ENCODE results near the gene PTPRU.

The PTPRU gene

GRCh38 chr1:29329022-29329775 is 92.9 kb downstream of the PTPRU start:
- Histone ChIP-seq H3K27ac (ENCODE audit: low read length) (no peak overlapping the region), H3K4me2 (ENCODE audit: low read depth, low read length) (no peak overlapping the region), H2AFZ (ENCODE audit: low read length) (no peak overlapping the region), H3K79me2 (ENCODE audit: low read length) (no peaks in the 10 kb centered on the region), H3K27me3 (replicated peaks; ENCODE audit: insufficient read depth, low read length) (peaks cover 74% of the 10 kb centered on the region), H3K9me2 (replicated peaks; ENCODE audit: insufficient read depth, low read length) (no peaks in the 10 kb centered on the region), H3K36me3 (replicated peaks; ENCODE audit: insufficient read depth, low read length) (no peaks in the 10 kb centered on the region), H3K9me3 (replicated peaks; ENCODE audit: insufficient read depth, low read length) (no peaks in the 10 kb centered on the region), H4K20me1 (ENCODE audit: insufficient read depth, low read length) (no peaks in the 10 kb centered on the region), H3K4me3 (ENCODE audit: low read length) (no peak overlapping the region), H3K4me1 (ENCODE audit: low read length) (no peaks in the 10 kb centered on the region), H3K9ac (ENCODE audit: low read length) (no peak overlapping the region), H3F3A (ENCODE audit: insufficient read depth, low read length) (no peaks in the 10 kb centered on the region)
- no peak for DNase-seq
- TF ChIP-seq EZH2 (optimal IDR thresholded peaks at IDR 0.05; ENCODE audit: low read depth, low read length) (no peak), EZH2phosphoT487 (IDR thresholded peaks at IDR 0.05; ENCODE audit: low read length) (no peak)
- TF ChIP-seq, protein P1, sequence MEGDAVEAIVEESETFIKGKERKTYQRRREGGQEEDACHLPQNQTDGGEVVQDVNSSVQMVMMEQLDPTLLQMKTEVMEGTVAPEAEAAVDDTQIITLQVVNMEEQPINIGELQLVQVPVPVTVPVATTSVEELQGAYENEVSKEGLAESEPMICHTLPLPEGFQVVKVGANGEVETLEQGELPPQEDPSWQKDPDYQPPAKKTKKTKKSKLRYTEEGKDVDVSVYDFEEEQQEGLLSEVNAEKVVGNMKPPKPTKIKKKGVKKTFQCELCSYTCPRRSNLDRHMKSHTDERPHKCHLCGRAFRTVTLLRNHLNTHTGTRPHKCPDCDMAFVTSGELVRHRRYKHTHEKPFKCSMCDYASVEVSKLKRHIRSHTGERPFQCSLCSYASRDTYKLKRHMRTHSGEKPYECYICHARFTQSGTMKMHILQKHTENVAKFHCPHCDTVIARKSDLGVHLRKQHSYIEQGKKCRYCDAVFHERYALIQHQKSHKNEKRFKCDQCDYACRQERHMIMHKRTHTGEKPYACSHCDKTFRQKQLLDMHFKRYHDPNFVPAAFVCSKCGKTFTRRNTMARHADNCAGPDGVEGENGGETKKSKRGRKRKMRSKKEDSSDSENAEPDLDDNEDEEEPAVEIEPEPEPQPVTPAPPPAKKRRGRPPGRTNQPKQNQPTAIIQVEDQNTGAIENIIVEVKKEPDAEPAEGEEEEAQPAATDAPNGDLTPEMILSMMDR (IDR thresholded peaks at IDR 0.05; ENCODE audit: low read length) = no peak

GRCh38 chr1:29330089-29330488 is 93.8 kb downstream of the PTPRU start:
- H3K79me2 ChIP-seq (ENCODE audit: low read length) = no peaks in the 10 kb centered on the region
- no peak overlapping the region for H3K4me2 ChIP-seq (ENCODE audit: low read depth, low read length)
- no peaks in the 10 kb centered on the region for H3K36me3 ChIP-seq (replicated peaks; ENCODE audit: insufficient read depth, low read length)
- no peak overlapping the region for H3K4me3 ChIP-seq (ENCODE audit: low read length)
- H3K27ac ChIP-seq (ENCODE audit: low read length) = no peak overlapping the region
- no peak for DNase-seq
- no peaks in the 10 kb centered on the region for H3K9me3 ChIP-seq (replicated peaks; ENCODE audit: insufficient read depth, low read length)
- no peak overlapping the region for H2AFZ ChIP-seq (ENCODE audit: low read length)
- TF ChIP-seq EZH2 (optimal IDR thresholded peaks at IDR 0.05; ENCODE audit: low read depth, low read length) (no peak), EZH2phosphoT487 (IDR thresholded peaks at IDR 0.05; ENCODE audit: low read length) (no peak)
- TF ChIP-seq, protein P1 (IDR thresholded peaks at IDR 0.05; ENCODE audit: low read length) = no peak
- H4K20me1 ChIP-seq (ENCODE audit: insufficient read depth, low read length) = no peaks in the 10 kb centered on the region
- H3F3A ChIP-seq (ENCODE audit: insufficient read depth, low read length) = no peaks in the 10 kb centered on the region
- H3K27me3 ChIP-seq (replicated peaks; ENCODE audit: insufficient read depth, low read length) = peaks cover 81% of the 10 kb centered on the region
- H3K9ac ChIP-seq (ENCODE audit: low read length) = no peak overlapping the region
- H3K4me1 ChIP-seq (ENCODE audit: low read length) = no peaks in the 10 kb centered on the region
- H3K9me2 ChIP-seq (replicated peaks; ENCODE audit: insufficient read depth, low read length) = no peaks in the 10 kb centered on the region

DNA sequence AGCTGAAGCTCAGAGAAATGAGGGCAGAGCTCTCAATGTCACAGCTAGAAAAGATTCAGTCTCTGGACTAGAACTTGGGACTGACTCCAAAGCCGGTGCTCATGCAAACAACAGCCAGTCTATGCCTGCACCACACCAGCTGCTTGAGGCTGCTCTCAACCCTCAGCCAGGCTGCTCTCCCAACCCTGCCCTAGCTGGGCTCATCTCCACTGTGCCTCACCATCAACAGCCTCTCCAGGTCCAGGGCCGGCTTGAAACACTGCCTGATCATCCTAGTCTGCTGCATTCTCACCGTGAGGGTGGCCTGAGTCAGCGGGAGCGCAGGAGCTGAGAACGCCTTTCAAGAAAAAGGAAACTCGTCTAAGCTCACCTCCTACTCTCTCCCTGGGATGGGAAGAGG is 94.5 kb downstream of the PTPRU start:
- no peaks in the 10 kb centered on the region for H3K79me2 ChIP-seq (ENCODE audit: low read length)
- H2AFZ ChIP-seq (ENCODE audit: low read length) = no peak overlapping the region
- H3K27ac ChIP-seq (ENCODE audit: low read length) = no peak overlapping the region
- no peaks in the 10 kb centered on the region for H3K9me2 ChIP-seq (replicated peaks; ENCODE audit: insufficient read depth, low read length)
- no peaks in the 10 kb centered on the region for H3F3A ChIP-seq (ENCODE audit: insufficient read depth, low read length)
- H3K36me3 ChIP-seq (replicated peaks; ENCODE audit: insufficient read depth, low read length) = no peaks in the 10 kb centered on the region
- no peaks in the 10 kb centered on the region for H4K20me1 ChIP-seq (ENCODE audit: insufficient read depth, low read length)
- no peak overlapping the region for H3K4me3 ChIP-seq (ENCODE audit: low read length)
- H3K4me1 ChIP-seq (ENCODE audit: low read length) = no peaks in the 10 kb centered on the region
- H3K27me3 ChIP-seq (replicated peaks; ENCODE audit: insufficient read depth, low read length) = peaks cover 86% of the 10 kb centered on the region
- no peak for DNase-seq
- H3K4me2 ChIP-seq (ENCODE audit: low read depth, low read length) = no peak overlapping the region
- no peaks in the 10 kb centered on the region for H3K9me3 ChIP-seq (replicated peaks; ENCODE audit: insufficient read depth, low read length)
- no peak for TF ChIP-seq EZH2phosphoT487 (IDR thresholded peaks at IDR 0.05; ENCODE audit: low read length)
- no peak for TF ChIP-seq EZH2 (optimal IDR thresholded peaks at IDR 0.05; ENCODE audit: low read depth, low read length)
- H3K9ac ChIP-seq (ENCODE audit: low read length) = no peak overlapping the region

DNA sequence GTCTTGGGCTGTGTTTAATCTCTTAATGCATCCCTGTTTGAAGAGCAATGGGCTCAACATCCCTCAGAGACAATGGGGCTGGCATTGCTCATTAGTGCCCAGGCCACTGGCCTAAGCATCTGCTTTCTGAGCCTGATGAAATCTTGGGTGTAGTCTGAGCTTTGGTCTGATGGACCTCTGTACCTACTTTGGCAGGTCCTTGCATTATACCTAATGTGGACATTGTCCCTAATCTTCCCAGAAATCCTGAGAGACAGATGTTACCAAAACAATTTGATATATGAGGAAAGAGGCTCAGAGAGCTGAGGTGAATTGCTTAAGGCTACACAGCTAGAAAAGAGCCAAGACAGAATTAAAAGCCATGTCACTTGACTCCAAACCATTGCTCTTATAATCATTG is 95.0 kb downstream of the PTPRU start:
- no peak overlapping the region for H3K4me3 ChIP-seq (ENCODE audit: low read length)
- H3K79me2 ChIP-seq (ENCODE audit: low read length) = no peaks in the 10 kb centered on the region
- H3K36me3 ChIP-seq (replicated peaks; ENCODE audit: insufficient read depth, low read length) = no peaks in the 10 kb centered on the region
- no peak for DNase-seq
- peaks cover 90% of the 10 kb centered on the region for H3K27me3 ChIP-seq (replicated peaks; ENCODE audit: insufficient read depth, low read length)
- H3F3A ChIP-seq (ENCODE audit: insufficient read depth, low read length) = no peaks in the 10 kb centered on the region
- no peaks in the 10 kb centered on the region for H3K9me2 ChIP-seq (replicated peaks; ENCODE audit: insufficient read depth, low read length)
- no peak overlapping the region for H3K4me2 ChIP-seq (ENCODE audit: low read depth, low read length)
- TF ChIP-seq EZH2 (optimal IDR thresholded peaks at IDR 0.05; ENCODE audit: low read depth, low read length) = no peak
- H3K9me3 ChIP-seq (replicated peaks; ENCODE audit: insufficient read depth, low read length) = no peaks in the 10 kb centered on the region
- no peaks in the 10 kb centered on the region for H3K4me1 ChIP-seq (ENCODE audit: low read length)
- H3K9ac ChIP-seq (ENCODE audit: low read length) = no peak overlapping the region
- H3K27ac ChIP-seq (ENCODE audit: low read length) = no peak overlapping the region
- no peaks in the 10 kb centered on the region for H4K20me1 ChIP-seq (ENCODE audit: insufficient read depth, low read length)
- H2AFZ ChIP-seq (ENCODE audit: low read length) = no peak overlapping the region
